HG03354 (cell line): Measurements from ENCODE around the gene VGLL4.

Experiments
- ATAC-seq: cut with Tn5 transposase; IDR thresholded peaks from one replicate; pipeline ENCODE4 v1.9.1; 2021; ENCODE audit warnings: mild to moderate bottlenecking; ENCODE audit not compliant: unreplicated experiment, poor library complexity, severe bottlenecking

VGLL4 gene

DNA sequence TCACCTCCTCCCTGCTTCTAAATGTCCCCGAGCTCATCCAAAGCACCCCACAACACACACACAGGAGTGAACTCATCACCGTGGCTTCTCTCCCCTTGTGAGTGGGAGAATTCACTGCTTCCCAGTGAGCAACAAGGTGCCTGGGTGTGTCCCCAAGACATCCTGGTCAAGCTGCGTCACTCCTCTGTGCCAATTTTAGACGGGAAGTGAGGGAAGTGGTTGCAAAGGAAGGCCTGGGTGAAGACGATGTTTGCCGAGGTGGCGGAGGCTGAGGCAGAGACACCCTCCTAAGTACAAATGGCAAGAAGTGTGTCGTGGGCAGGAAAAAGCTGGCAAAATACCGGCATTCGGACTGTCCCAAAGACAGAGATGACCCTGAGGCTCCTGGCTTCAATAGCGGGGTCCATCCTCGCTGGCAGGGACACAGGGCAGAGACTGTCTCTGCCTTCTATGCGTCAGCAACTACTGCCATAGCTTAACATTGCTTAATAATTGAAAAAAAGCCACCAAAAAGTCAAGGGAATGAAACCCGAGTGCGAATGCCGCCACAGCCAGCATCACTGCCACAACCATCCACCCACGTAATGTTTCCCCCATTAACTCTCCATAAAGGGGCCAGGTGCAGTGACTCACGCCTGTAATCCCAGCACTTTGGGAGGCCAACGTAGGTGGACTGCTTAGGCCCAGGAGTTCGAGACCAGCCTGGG is 72.8 kb downstream of the VGLL4 start:
- no peak for ATAC-seq

GRCh38 chr3:11570251-11570650 is 73.5 kb downstream of the VGLL4 start:
- no peak for ATAC-seq

- ATAC-seq, result no peak
Observed at GRCh38 chr3:11569156-11569741, 74.5 kb downstream of the VGLL4 start.

DNA sequence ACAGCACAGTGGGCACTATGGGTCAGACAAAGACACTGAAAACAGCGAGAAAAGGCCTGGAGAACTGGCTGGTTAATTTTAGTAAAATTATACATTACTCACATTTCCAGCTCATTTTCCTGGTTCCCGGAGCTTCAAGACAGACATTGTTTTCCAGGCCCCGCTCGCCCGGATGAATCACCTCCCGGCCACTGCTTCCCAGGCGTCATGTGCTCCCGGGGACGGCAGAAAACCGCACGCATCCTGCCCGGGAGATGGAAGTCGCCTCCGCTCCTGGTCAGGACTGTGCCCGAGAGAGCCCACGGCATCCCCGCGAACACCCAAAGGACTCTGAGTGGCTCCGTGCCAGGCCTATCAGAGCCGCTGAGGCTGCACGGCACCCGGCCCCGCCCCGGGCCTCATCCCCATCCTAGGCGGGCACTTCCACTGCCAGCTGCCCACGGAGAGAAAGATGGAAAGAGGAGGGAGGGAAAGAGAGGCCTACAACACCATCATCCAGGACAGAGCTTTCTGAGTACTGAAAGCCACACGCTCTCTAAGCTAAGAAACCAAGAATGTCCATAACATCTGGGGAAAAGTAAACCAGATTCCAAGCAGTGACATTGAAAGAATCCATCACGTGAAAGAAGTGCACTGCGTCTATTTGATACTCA is 75.1 kb downstream of the VGLL4 start:
- no peak for ATAC-seq

DNA sequence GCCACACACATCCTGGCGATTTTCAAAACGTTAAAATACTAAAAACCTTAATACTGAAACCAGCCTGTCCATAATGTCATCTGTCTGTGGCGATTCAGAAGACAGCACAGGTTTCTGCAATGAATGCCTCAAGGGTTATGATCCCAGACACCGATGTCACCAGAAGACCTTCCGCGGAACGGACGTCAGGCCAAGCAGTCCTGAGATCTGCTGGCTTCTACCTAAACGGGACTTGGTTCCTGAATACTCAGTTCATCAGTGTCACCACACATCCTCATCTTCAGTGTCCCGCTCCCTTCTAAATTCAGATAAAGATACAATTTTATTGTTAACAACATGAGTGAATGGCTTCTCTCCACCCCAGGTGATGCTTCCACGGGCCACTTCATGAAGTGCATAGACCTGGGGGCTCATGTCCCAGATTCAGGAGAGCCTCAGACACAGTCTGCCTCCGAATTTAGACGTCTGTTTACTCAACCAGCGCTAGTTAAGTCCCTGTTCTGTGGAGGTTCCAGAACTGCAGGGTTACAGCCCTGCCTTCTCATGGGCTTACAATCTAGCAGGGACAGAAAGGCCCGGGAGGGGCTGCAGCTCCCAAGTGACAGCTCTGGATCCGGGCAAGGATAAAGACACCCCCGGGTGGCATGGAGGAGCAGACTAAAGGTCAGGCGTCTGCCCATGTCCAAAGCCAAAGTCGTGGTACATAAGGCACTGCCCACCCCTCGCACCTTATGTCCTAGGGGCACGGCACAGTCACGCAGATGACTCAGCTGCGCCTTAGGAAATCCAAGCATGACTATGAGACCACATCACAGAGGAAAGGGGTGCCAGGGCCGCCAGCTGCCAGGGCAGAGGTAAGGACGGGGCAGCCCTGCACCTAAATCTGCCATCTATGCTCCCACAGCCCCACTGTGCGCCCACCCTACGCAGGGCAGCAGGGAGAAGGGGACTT is 75.9 kb downstream of the VGLL4 start:
- ATAC-seq, result no peak

GRCh38 chr3:11566916-11567315 is 76.8 kb downstream of the VGLL4 start:
- ATAC-seq, result no peak

DNA sequence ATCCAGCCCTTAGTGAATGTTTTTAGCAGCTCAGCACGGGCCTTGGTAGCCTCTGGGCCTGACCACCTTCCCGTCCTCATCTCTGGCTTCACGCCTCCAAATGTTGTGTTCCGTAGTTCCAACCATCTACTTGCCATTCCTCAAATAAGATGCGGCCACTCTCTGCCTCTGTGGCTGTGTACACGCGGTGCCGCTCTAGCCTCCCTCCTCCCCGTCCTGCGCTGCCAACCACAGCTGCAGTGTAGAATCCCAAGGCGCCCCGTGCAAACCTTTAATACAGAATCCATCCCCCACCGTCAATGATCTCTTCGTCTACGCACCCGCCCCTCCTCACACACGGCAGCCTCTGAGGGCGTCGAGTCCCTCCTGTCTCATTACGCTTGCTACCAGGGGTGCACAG is 77.2 kb downstream of the VGLL4 start:
- no peak for ATAC-seq

DNA sequence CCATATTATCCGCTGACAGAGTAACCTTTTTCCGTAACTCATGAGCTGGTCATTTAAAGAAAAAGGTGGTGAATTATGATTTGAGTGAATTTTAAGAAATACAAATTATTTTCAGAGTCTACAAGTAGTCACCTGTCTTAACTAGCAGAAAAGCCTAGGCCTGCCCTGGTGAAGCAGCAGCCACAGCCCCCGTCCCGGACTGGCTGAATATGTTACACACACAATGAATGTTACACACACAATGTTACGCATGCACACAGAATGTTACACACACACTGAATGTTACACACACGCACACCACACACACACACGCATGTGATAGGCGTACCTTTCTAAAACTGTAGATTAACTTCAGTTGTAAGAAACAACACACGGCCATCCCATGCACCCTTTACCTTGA is 77.8 kb downstream of the VGLL4 start:
- ATAC-seq, result no peak

- ATAC-seq, result no peak
Observed at GRCh38 chr3:11565492-11565891, 78.2 kb downstream of the VGLL4 start.

DNA sequence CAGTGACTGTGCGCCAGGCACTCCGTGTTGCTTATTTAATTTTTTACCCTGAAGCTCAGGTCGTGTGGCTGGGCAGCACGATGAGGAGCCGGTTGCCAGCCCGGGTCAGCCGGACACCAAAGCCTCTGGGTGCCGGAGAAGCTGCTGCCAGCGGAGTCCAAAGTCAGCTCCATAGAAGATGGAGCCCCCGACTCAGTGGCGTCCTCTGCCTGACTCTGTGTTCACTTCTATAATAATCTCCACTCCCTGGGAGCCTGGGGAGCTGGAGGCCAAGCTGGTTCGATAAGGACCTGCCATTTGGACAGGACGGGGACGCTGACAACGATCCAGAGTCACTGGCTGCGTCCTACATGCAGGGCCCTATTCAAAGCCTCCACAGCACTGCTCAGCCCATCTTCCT is 78.6 kb downstream of the VGLL4 start:
- ATAC-seq, result no peak

DNA sequence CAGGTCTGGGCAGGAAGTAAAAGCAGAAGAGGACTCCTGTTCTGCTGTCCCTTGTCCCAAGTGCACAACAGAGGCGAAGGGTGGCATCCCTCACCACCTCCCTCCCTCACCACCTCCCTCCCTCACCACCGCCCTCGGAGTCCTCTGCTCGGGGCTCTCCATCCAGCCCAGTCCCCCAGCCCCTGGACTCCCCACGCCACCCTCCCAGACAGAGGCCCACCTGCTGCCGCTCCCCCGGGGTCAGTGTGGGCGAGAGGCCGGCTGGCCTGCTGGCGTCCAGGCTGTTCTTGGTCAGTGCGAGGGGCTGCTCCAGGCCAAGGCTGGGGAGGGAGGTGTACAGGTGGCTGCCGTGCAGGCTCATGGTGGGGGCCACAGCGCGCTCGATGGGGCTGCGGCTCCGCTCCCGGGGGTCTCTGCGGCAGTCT is 79.1 kb downstream of the VGLL4 start:
- ATAC-seq, result no peak

GRCh38 chr3:11563865-11564185 is 79.9 kb downstream of the VGLL4 start:
- ATAC-seq, result no peak

DNA sequence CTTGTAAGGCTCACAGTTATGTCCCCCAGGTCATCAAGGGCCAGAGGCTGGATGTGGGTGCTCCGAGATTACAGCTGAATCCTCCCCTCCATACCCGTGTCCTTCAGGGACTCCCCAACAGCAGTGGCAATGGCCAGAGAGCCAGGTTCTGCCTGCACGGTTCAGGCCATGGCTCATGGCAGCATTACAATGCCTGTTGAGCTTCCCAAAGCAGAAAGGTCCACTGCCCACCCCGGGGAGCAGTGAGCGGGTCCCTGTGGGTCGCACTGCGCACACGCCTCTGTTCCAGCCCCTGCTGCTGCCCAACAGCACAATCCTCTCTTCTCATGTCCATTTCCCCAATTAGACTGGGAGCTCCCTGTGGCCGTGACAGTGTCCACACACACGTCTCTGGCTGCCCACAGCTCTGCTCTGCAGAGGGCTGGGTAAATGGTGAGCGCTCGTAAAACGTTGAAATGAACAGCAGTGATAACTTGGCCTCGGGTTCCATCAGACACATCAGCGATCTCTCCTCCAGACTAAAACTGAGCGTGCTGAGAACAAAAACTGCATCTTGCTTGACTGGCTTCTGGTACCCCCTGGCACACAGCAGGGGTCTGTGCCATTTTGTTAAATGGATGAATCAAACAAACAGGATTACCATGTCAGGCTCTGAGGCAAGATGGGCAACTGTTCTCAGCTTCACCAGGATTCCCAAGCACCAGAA is 80.4 kb downstream of the VGLL4 start:
- no peak for ATAC-seq

- no peak for ATAC-seq
Observed at GRCh38 chr3:11562277-11562881, 81.3 kb downstream of the VGLL4 start.

- no peak for ATAC-seq
Observed at GRCh38 chr3:11560746-11561145, 83.0 kb downstream of the VGLL4 start.

DNA sequence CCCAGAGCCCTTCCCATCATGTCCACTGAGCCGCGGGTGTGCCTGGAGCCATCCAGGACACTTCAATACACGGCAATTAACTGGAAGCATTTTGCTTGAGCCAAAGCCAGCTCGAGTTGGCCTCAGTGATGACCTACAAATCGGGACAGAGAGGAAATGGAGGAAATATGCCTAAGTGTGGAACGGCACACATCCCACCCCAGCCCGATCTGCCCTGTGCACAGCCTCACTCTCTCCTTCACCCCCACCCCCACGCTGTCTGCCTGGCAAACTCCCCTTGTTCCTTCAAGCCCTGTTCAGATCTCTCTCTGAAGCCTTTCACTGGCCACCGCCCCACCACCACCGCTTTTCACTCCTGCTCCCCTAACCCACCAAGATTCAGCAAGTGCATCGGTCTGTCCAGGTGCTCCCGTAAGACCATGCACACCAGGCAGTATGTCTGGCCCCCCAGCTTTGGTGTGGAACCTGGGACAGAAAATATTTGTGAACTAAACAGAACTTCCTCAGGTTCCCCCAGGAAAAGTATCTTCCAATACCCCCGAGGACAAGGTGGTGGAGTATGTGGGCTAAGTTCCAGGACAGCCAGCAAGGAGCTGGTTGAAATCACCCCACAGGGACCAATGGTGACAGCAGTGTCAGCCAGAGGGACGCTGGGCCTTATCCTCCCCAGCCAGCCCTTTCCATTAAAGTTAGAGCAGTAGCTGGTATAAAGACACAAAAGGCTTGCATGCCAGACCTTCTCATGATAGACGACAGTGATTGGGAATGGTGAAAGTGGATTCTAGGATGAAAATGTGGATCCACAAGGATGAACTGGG is 83.7 kb downstream of the VGLL4 start:
- ATAC-seq, result no peak

- no peak for ATAC-seq
Observed at GRCh38 chr3:11558918-11559815, 84.5 kb downstream of the VGLL4 start.
